Vagina (tissue), 2 donors: ENCODE data around the gene TADA2B.

ENCODE experiments used
- CTCF ChIP-seq, 3 experiments: fragments of 450-650 bp in 2 of 3; fragments of 200-600 bp in 1 of 3; sonication (generic) in 1 of 3; IDR thresholded peaks; one replicate each; pipeline ENCODE4 v1.5.1; 2017 to 2019; ENCODE audit warnings: antibody characterized with exemption in 3 of 3, mild to moderate bottlenecking in 2 of 3, moderate library complexity in 2 of 3
- POLR2A ChIP-seq, 2 donors: fragments of 450-650 bp; IDR thresholded peaks; one replicate each; pipeline ENCODE4 v1.6.1; 2017; ENCODE audit warnings: antibody characterized with exemption in 2 of 2, mild to moderate bottlenecking in 2 of 2, moderate library complexity in 2 of 2
- POLR2AphosphoS5 ChIP-seq, 2 donors: sonication (generic); formaldehyde crosslinking; IDR thresholded peaks; one replicate each; pipeline ENCODE4 v1.9.0; 2017; ENCODE audit warnings: antibody characterized with exemption in 2 of 2, mild to moderate bottlenecking in 2 of 2, low read depth in 1 of 2; ENCODE audit not compliant: insufficient read depth in 1 of 2

DNA sequence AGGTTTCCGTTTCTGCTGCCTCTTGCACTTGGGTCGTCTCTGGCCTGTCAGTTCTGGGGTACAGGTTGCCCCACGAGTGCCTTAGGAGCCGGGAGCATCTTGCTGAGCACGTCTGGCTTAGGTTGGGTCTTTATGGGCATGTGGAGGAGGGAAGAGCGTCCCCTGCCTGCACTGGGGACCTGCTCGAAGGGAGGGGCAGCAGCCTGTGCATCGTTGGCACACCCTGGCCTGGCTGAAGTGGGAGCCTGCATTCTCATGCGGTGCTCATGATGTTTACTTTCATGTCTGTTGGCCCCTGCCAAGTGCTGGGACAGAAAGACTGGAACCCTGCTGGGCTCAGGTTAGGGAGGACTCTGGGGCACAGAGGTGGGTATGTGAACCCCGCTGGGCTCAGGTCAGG lies 23.8 kb upstream of the TADA2B start:
- TF ChIP-seq CTCF (IDR thresholded peaks at IDR 0.05): no peak
- no peak for TF ChIP-seq POLR2AphosphoS5 (IDR thresholded peaks at IDR 0.05; ENCODE audit: insufficient read depth in 1 of 2, low read depth in 1 of 2)
- TF ChIP-seq POLR2A (IDR thresholded peaks at IDR 0.05): no peak
